Measurements from ENCODE around the gene CBR3. TPM values are rescaled to one million over a fixed set of nuclear protein-coding genes. Genes with fewer than 3 reads are reported as not detected.
A peak's percentile ranks its signal among the peaks of the same experiment; 100 is the strongest.

CBR3 gene
- total RNA-seq, 1 experiment from 2014 or later: 1.7 TPM

- no peak for TF ChIP-seq EZH2 (IDR thresholded peaks at IDR 0.05)
- peak; percentile 7; the same call in 1 of the 2 replicates for TF ChIP-seq JUND (IDR thresholded peaks at IDR 0.05)
- peak in 2 of 3 experiments; percentile 36 to 41; a peak in 3 of 6 replicates for TF ChIP-seq CTCF (IDR thresholded peaks at IDR 0.05 in 2 of 3, conservative IDR thresholded peaks at IDR 0.05 in 1 of 3; ENCODE audit: borderline replicate concordance in 1 of 3, insufficient read depth in 1 of 3, low read depth in 2 of 3, low read length in 2 of 3)
- peak; percentile 30; the same call in 1 of the 2 replicates for TF ChIP-seq FOSL1 (IDR thresholded peaks at IDR 0.05; ENCODE audit: low read depth)
- TF ChIP-seq CBX3 (IDR thresholded peaks at IDR 0.05; ENCODE audit: low read depth): peak; percentile 51; the same call in 1 of the 2 replicates
- TF ChIP-seq SIN3A (IDR thresholded peaks at IDR 0.05; ENCODE audit: low read depth): no peak
- peak; percentile 24 for DNase-seq (ENCODE audit: low read depth, low spot score)
- Histone ChIP-seq H3K4me3 (replicated peaks in 1 of 2; ENCODE audit: low read depth in 1 of 2, low read length in 2 of 2) (no peak overlapping the region), H2AFZ (ENCODE audit: low read depth, low read length, poor library complexity, severe bottlenecking) (peak overlapping the region; percentile 74), H3K9me3 (ENCODE audit: control insufficient read depth in 1 of 2, insufficient read depth in 1 of 2, low read depth in 1 of 2, low read length in 2 of 2) (no peaks in the 10 kb centered on the region), H3K9me2 (ENCODE audit: insufficient read depth) (no peaks in the 10 kb centered on the region), H3K27me3 (ENCODE audit: insufficient read depth, low read length) (no peaks in the 10 kb centered on the region), H3K4me2 (ENCODE audit: low read length) (peak overlapping the region; percentile 30; the same call in 1 of the 2 replicates), H3K27ac (ENCODE audit: low read depth, low read length) (no peak overlapping the region), H3K79me2 (ENCODE audit: insufficient read depth, low read length) (no peaks in the 10 kb centered on the region), H4K20me1 (ENCODE audit: insufficient read depth) (no peaks in the 10 kb centered on the region), H3K9ac (ENCODE audit: low read length) (no peak overlapping the region), H3K36me3 (ENCODE audit: control insufficient read depth in 1 of 2, insufficient read depth in 2 of 2, low read length in 2 of 2) (no peaks in the 10 kb centered on the region), H3K4me1 (ENCODE audit: control insufficient read depth in 1 of 2, insufficient read depth in 2 of 2, low read length in 2 of 2) (peaks cover 0 to 8% of the 10 kb centered on the region in 2 experiments; a peak in 2 of 4 replicates)
- POLR2A ChIA-PET: no interaction called here
- ATAC-seq: 0 out of 2 replicates have a peak, but pooled peaks have one; percentile 27
- no TSS peak for BruUV-seq (replicated peaks)
- intact Hi-C loops (cut with micrococcal nuclease): no loop called here
- CTCF ChIA-PET: no interaction called here
- RAD21 ChIA-PET (ENCODE audit: low non-redundant PET in 1 of 2, low total read pairs in 2 of 2, uncharacterized antibody in 2 of 2, unreplicated experiment in 2 of 2): no interaction called here
These were observed 30.3 kb upstream of the CBR3 start for GRCh38 chr21:36104317-36105300.

Measured in HCT116 (cell line).